Activated CD8-positive, alpha-beta memory T cell treated with anti-CD3 and anti-CD28 coated beads for 36 hours (primary cell): ENCODE results near the gene FIP1L1. TPM values are rescaled to one million over a fixed set of nuclear protein-coding genes. Genes with fewer than 3 reads are reported as not detected.

Experiments used
- CTCF ChIA-PET: fragments of 350-600 bp; sonication (Branson Sonifier 250); formaldehyde crosslinking; loops from one replicate; lab custom pipeline; 2021; ENCODE audit warnings: antibody characterized with exemption; lab: Charles Lee
- POLR2A ChIA-PET: fragments of 350-600 bp; sonication (Branson Sonifier 250); formaldehyde crosslinking; loops from one replicate; lab custom pipeline; 2021; ENCODE audit warnings: antibody characterized with exemption; lab: Charles Lee
- total RNA-seq, 2 experiments: library from RNA; stranded (reverse); gene quantifications; one replicate each; pipeline ENCODE4 v1.2.3, GENCODE V29; 2021

FIP1L1 gene
- total RNA-seq, 2 experiments from 2014 or later: 74.1 to 75.4 TPM

DNA sequence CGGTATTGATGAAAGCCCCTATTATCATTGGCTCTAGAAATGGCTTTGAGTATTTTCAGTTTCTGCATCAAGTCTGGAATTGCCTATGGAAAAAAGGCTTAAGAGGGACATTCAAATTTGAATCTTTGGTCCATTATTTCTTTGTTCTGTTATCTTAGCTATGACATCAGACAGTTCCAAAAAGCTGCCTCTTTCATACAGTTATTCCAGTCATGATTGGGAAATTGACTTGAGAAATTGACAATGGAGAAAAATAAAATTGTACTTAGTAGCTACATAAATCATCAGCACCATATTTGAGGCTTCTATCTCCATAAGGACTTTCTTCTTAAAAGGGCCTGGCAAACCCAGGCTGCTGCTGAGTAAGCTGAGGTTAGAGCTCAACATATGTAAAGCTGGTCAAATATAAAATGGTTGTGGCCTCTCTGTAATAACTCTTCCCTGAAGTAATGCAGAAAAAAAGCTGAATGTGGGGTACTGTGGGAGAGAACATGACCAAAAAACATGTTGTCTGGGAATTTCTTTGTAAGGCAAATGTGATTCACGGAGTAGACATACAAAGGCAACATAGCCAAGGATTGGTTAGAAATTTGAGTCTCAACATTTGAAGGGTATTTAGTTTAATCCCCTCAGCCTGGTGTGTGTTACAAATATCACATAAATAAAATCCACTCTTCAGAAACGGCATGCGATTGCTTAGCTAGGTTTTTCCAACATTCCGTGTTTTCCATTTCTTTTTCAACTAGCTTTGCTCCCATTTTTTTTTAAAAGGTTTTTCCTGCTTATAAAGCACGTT is 112.9 kb downstream of the FIP1L1 start:
- CTCF ChIA-PET: interaction anchor here (1.4 kb wide), 1 partner anchor 12 kb away, joined by 3 read pairs; no protein-coding TSS in a partner anchor
- POLR2A ChIA-PET: no interaction called here

DNA sequence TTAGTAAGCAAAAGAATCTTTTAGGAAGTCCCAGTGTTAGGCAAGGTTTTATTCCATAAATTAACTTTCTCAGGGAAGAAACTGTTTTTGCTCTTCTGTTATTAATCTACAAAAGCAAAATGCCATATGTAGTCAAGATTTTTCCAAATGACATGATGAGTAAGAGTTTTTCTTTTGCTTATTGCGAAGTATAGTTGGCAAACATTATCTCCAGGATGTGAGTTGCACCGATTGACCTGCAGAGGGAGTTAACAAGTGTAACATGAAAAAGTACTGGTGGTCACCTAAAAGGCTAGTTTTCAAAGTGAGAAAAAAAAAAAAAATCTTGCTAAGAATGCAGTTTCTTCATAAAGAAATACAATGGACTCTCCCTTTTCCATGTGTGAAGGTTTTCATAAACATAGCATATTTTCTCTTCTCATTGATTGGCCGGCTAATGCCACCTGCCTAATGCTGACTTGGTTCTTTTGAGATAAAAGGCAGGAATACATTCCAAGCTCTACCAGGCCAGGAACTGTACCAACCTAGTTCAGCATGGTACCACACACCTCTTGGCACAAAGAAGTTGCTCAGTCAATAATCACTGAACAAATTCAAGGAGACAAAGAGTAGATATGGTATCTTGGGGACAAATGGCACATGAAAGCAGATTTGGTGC is 113.7 kb downstream of the FIP1L1 start:
- CTCF ChIA-PET: interaction anchor here (1.4 kb wide), 1 partner anchor 11 kb away, joined by 3 read pairs; no protein-coding TSS in a partner anchor
- POLR2A ChIA-PET: no interaction called here

DNA sequence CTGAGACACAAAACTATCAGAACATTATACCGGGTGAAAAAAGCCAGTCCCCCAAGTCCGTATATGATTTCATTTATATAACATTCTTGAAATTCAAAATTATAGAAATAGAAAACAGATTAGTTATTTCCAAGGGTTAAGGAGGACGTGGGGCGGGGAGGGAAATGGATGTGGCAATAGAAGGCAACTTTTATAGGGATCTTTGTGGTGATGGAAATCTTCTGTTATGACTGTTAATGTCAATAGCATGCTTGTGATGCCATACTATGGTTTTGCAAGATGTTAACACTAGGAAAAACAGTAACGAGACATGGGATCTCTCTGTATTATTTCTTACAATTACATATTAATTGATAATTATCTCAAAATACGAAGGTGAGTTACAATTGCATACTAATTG is 117.4 kb downstream of the FIP1L1 start:
- ChIA-PET CTCF (interaction anchor here (0.5 kb wide), 1 partner anchor 1491 kb away, joined by 3 read pairs; no protein-coding TSS in a partner anchor), POLR2A (no interaction called here)

DNA sequence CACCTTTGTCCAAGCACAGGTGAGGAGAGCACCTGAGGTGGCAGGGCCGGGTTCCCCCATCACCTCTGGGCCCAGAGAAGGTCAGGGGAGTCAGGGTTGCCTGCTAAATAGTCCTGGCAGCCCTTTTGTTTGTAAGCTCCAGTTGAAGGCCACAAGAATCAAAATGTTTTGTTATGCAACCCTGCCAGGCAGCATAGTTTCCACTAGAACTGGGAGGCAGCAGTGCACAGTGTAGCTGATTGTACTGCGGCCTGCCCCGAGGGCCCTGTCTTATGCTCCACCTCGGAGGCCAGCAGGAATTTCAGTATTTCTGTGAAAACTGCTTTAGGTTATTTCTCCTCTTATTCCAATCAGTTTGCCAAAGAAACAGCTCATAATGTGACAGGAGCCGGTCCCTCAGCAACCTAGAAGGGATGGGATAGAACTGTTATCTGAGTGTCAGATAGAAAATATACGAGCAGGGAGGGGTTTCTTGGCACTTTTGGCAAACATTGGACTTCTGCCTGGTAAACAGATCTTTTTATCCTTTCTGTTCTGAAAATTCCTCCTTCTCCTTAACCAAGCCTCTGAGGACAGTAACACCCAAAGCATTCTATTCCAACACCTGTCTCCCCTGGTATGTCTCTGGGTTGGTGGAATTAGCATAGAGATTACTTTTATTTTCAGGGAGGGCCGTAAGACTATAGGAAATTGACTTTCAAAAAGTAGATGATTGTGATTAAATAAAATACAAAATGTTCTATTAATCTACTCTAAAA is 120.2 kb downstream of the FIP1L1 start:
- CTCF ChIA-PET: no interaction called here

DNA sequence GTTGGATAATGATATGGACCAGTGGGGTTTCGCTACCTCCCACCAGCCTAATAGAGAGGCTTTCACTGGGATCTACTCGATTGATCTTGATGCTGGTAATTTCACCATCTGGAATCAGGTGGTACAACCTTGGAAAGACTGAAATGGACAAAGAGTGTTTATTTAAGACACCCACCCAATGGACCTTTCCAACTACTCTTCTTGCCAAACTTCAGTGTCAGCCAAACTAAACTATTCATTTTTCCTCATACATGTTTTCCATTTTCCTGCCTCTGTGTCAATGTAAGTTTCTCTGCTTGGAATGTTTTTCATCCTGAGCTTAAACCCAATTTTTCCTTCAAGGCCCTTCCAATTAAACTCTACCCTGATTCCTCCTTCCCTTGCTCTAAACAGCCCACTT is 121.3 kb downstream of the FIP1L1 start:
- ChIA-PET CTCF (no interaction called here), POLR2A (no interaction called here)

More for the DNA sequence above, 120.2 kb downstream of the FIP1L1 start:
- POLR2A ChIA-PET: no interaction called here

DNA sequence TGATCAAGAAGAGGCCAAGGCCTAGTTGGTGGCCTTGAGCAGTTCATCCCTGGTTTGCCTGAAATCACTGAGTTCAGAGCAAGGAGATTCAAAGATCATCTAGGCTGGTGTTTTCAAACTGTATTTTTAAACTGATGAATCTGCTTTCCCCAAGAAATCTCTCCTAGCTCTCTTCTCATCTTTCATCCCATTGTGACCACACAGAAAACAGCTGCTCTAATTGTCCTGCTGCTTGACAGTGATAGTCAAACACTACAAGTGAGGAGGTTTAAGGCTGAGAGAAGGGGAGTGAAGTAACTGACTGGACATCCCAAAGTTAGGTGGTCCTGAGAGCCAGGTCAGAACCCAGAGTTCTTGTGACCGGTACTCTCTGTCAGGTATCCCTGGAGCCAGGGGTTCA is 122.3 kb downstream of the FIP1L1 start:
- CTCF ChIA-PET: no interaction called here
- POLR2A ChIA-PET: no interaction called here

DNA sequence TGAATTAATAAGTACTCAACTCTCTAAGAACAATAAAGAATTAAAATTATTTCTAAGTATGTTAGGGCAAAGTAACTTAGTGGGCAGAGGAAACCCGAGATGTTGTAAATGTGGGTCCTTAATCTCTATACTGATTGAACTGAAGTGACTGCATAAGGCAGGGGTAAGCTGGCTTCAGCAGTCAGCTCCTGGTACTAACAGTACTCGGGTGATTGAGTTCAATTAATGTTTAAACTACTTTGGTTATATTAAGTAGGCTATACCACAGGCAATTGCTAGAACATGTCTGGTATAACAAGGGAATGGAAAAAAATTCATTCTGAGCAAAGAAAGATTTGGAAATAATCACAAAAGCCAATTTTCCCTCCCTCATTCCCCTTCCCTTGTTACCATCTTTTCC is 123.1 kb downstream of the FIP1L1 start:
- CTCF ChIA-PET: no interaction called here
- POLR2A ChIA-PET: no interaction called here

DNA sequence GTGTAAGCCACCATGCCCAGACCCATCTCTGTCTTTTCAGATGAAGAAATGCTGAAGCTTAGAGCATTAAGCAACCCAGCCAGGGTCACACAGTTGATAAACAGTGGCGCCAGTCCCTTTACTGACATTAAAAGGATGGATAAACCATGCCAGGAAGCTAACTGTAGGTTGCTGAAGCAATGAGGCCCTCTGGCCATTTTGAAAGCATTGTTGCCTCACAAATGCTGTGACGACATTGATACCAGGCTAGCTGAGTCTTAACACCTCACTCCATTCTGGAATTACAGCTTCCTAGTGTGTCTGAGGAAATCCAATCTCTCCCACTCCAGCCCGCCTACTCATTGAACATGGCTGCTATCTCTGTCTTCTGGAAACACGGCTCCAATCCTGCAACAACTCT is 124.1 kb downstream of the FIP1L1 start:
- ChIA-PET CTCF (interaction anchor here (1.3 kb wide), 1 partner anchor 11 kb away, joined by 3 read pairs; no protein-coding TSS in a partner anchor), POLR2A (no interaction called here)

DNA sequence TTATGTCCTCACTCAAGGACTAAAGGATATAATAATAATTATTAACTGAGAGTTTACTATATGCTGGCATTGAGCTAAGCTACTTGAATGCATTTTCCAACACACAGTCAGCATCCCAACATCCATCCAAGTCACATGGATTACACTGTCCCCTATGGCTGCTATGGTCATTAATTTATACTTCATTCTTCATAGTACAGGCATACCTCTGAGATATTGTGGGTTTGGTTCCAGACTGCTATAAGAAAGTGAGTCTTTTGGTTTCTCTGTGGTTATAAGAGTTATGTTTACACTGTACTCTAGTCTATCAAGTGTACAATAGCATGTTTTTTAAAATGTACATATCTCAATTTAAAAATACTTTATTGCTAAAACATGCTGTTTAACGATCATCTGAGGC is 124.7 kb downstream of the FIP1L1 start:
- POLR2A ChIA-PET: no interaction called here
- CTCF ChIA-PET: interaction anchor here (1.3 kb wide), 1 partner anchor 12 kb away, joined by 3 read pairs; no protein-coding TSS in a partner anchor

DNA sequence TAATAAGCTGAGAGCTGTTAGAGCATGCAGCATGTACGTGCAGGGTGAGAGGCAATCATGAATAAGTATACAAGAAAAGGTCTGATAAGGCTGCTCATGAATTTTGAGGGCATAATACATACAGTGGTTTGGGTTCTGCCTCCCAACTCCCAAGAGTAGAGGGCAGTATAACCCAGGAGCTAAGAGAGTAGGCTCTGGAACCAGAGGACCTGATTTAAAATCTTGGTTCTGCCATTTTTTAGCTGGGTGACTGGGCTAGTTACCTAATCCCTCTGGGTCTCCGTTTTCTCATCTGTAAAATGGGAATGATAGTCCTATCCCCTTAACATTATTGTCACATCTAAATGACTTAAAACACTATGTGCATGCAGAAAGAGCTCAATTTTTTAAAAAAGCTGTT is 128.5 kb downstream of the FIP1L1 start:
- CTCF ChIA-PET: no interaction called here
- POLR2A ChIA-PET: no interaction called here

DNA sequence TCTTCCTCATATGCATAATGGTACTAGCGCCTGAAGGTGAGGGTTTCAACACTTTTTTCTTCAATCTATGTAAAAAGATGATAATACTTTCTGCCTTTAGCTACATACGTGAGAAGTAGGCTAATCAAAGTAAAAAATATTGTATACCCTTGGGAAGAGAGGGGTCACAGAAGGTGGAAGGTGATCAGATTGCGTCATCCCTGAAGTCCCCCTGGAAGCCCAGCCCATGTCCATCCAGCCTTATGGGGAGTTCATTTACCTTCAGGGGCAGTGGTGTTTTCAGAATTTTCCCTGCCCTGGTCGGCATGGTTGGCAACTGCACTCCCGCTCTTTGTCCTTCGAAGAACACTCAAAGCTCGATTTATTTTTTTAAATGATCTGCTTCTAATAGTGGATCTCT is 129.6 kb downstream of the FIP1L1 start:
- ChIA-PET CTCF (no interaction called here), POLR2A (no interaction called here)

DNA sequence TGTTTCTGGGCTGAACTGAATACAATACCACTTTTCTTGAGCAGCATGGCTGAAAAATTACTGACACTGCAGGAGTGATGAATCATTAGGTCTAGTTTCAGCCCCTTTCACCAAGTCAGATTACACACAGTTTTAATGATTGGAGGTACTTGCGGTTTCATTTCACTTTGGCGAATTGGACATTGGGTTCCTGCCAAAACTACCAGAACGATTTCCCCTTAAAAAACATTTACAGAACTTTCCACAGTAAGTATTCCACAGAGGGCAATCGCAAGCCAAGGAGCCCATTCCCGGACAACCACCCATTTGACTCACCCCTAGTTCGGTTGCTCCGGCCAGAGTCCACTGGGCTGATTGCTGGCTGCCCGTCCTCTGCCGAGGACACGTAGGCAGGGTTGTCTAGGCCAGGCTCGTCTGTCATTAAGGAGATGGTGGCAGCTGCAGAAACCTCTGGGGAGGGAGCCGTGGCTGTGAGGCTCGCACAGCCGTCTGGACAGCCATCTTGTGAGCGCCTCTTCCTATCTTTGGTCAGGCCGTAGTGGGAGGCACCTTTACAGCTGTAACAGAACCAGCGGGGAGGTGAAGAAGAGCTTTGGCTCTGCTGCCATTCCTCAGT is 130.3 kb downstream of the FIP1L1 start:
- POLR2A ChIA-PET: no interaction called here
- CTCF ChIA-PET: no interaction called here

DNA sequence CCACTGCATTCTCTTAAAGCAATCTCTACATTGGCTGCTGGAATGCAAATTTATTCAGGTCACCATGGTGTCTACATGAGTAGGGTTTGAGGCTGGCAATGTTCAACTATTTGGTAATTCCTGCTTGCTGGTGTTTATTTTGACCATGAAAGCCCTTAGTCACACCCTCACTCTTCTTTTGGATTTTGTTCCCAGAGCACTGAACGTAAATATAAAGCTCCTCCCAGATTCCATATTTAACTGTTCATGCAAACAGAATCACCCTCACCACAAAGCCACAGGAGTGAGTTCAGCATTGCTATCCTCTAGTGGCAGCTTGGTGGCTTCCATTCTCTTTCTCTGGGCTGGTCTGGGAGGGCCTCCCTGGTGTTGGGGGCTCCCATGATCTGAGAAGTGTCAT is 131.0 kb downstream of the FIP1L1 start:
- ChIA-PET CTCF (no interaction called here), POLR2A (no interaction called here)

DNA sequence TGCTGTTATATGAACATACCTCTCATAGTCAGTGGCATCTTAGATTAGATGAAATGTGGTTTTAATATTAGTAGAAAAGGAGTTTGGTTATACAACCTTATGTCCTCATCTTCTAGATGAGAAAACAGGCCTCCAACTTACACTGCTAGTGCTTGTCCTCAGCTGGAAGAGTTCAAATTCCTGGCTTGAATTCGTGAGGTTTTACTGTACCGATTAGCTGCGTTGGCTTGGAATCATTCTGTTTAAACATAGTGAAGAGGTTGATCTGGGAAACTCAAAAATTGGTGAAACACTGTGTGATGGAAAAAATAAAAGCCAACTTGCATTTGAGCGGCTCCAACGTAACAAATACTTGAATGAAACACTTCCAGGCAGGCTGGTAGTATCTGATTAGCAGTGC is 132.9 kb downstream of the FIP1L1 start:
- ChIA-PET POLR2A (no interaction called here), CTCF (no interaction called here)

Other genes starting within 250 kb of the FIP1L1 start
- gene SCFD2, start 11.6 kb upstream of the FIP1L1 start, total RNA-seq: 10 to 100 TPM; 29.3 to 29.7 TPM
- not detected for gene LNX1, start 213.8 kb downstream of the FIP1L1 start, total RNA-seq